Erythroblast (primary cell): ENCODE results near the gene SMARCAD1.
"Not testable (repeated sequence)": the region's sequence is repeated elsewhere in the genome, so short reads cannot be mapped to it uniquely, and the experiment has no call there.

ENCODE experiments used
- DNase-seq, 2 experiments: peaks; one replicate each; lab custom pipeline; 2025; lab: John Stamatoyannopoulos, UW
- GATA1 ChIP-seq: IDR thresholded peaks from 2 replicates; pipeline ENCODE4 v1.6.1; 2011; ENCODE audit warnings: low read depth, mild to moderate bottlenecking, control low read depth, low read length, moderate library complexity
- POLR2A ChIP-seq: IDR thresholded peaks from 2 replicates; pipeline ENCODE4 v1.6.1; 2011; ENCODE audit warnings: mild to moderate bottlenecking, low read length

SMARCAD1 gene

DNA sequence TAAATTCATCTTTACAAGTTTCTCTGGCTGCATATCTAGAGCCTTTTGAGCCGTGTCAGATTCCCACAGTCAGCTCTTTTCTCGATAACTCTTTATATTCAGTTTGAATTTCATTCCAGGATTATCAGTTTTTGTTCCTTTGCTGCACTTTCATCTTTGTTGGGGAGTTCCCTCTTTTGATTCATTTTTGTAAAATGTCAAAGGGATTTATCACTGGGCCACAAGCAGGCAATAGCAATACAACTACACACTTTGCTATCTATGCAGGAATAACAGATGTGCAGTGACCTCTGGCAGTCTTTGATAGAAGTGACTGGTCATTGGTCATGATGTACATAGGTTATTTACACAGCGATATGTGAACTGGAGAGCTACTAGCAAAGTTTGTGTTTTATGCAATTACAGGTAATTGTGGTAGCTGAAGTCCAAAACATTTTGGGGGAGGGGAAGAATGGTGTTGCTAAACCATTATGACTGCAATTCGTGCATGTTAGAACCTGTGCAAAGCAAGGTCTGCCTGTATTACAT is 91.1 kb downstream of the SMARCAD1 start:
- no peak for TF ChIP-seq POLR2A
- TF ChIP-seq GATA1, result no peak
- peak in 1 of 2 experiments; percentile 12 for DNase-seq

DNA sequence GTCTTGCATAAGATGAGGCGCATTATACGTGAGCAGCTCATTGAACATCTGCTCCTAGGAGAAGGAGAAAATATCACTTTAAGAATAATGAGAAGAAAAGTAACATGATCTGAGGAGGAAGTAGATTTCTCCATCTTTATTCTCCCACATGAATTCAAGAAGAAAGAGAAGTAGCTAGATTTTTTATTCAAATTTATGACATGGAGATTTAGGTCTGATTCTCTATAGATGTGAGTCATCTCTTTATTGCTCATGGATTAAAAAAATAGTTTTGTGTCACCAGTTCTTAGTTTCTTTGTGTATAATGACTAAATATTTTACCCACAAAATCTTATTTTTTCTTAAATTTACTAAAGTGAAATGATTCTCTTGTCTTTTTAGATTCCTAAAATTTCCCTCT is 94.5 kb downstream of the SMARCAD1 start:
- TF ChIP-seq GATA1, result no peak
- no peak for TF ChIP-seq POLR2A
- no peak for DNase-seq

DNA sequence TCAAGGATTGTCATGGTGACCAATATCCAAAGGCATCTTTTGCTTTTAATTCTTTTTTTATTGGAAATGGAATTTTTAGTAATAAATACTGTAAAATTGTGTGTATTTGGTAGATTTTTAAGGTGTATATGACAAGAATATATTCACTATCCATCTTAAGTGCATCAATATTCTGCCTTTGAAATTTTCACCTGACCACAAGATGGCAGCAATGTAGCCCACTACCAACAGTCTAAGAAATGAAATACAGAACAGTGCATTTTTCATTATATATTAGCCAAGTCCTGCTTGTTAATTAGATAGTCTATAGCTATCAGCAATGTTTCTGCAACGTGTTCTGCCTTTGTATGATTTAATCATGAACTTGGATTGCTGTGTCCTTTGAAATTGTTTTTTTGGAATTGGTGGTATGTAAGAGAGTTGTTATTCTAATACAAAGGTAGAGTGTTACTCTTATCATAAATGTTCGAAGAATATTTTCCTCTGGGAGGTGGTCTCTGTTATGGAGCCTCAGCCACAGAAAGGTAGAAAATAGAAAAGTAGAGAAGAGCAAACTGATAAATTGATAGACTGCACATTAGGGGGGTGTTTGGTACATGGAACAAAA is 96.8 kb downstream of the SMARCAD1 start:
- peak; percentile 48 to 60 for DNase-seq
- TF ChIP-seq GATA1, result no peak
- no peak for TF ChIP-seq POLR2A

GRCh38 chr4:94305466-94306225 is 98.0 kb downstream of the SMARCAD1 start:
- DNase-seq, result peak; percentile 17 to 45
- no peak for TF ChIP-seq POLR2A
- TF ChIP-seq GATA1, result no peak

GRCh38 chr4:94306713-94307112 is 99.0 kb downstream of the SMARCAD1 start:
- no peak for DNase-seq
- no peak for TF ChIP-seq POLR2A
- no peak for TF ChIP-seq GATA1

- peak in 1 of 2 experiments; percentile 42 for DNase-seq
- TF ChIP-seq POLR2A, result no peak
- no peak for TF ChIP-seq GATA1
Observed at GRCh38 chr4:94307231-94307871, 99.7 kb downstream of the SMARCAD1 start.

DNA sequence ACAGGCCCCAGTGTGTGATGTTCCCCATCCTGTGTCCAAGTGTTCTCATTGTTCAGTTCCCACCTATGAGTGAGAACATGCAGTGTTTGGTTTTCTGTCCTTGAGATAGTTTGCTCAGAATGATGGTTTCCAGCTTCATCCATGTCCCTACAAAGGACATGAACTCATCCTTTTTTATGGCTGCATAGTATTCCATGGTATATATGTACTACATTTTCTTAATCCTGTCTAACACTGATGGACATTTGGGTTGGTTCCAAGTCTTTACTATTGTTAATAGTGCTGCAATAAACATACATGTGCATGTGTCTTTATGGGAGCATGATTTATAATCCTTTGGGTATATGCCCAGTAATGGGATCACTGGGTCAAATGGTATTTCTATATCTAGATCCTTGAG is 112.3 kb downstream of the SMARCAD1 start:
- not testable (repeated sequence) for DNase-seq

- peak in 1 of 2 experiments; percentile 23 for DNase-seq
- TF ChIP-seq POLR2A, result no peak
- TF ChIP-seq GATA1, result no peak
Observed at GRCh38 chr4:94325835-94326234, 118.2 kb downstream of the SMARCAD1 start.

DNA sequence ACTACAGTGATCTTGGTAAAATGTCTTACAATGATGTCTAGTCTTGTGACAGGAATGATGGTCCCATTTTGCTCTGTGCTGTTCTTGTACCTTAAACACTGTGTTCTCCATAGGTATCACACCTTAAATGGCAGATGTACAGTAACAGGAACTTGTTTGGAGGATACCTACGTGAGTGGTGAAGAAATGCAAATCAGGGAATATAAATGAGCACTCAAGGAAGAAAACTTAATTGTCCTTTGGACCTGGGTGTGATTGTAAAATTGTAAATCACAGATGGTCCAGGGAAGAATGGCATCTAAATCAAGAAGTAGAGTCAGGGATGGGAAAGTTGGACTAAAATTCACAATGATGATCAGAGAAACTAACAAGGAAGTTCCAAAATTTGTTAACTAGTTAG is 122.3 kb downstream of the SMARCAD1 start:
- TF ChIP-seq GATA1 (no peak), POLR2A (no peak)

GRCh38 chr4:94332983-94333590 is 125.4 kb downstream of the SMARCAD1 start:
- TF ChIP-seq GATA1 (no peak), POLR2A (no peak)
- DNase-seq, result no peak

More for the DNA sequence above, 122.3 kb downstream of the SMARCAD1 start:
- no peak for DNase-seq

- no peak for DNase-seq
- TF ChIP-seq GATA1 (no peak), POLR2A (no peak)
Observed at GRCh38 chr4:94333866-94334265, 126.2 kb downstream of the SMARCAD1 start.

- no peak for DNase-seq
- TF ChIP-seq POLR2A, result no peak
- no peak for TF ChIP-seq GATA1
Observed at GRCh38 chr4:94334476-94334875, 126.8 kb downstream of the SMARCAD1 start.

- DNase-seq, result no peak
- TF ChIP-seq POLR2A (no peak), GATA1 (no peak)
Observed at GRCh38 chr4:94334962-94335361, 127.3 kb downstream of the SMARCAD1 start.
